Thyroid gland (tissue), 4 donors: Measurements from ENCODE around the gene CDC20. TPM values are rescaled to one million over a fixed set of nuclear protein-coding genes. Genes with fewer than 3 reads are reported as not detected.
A peak's percentile ranks its signal among the peaks of the same experiment; 100 is the strongest.

ENCODE experiments used
- DNase-seq, 2 donors: peaks; one replicate each; pipeline ENCODE4 v3.0.0-alpha.2; 2019
- H3K27ac ChIP-seq, 3 donors: fragments of 200-600 bp; sonication (generic); 1 replicate in 2 of 3; 2 replicates in 1 of 3; pipeline ENCODE4 v1.5.1; 2016 to 2019; ENCODE audit warnings: mild to moderate bottlenecking in 1 of 3, moderate library complexity in 1 of 3
- H3K27me3 ChIP-seq: fragments of 200-600 bp; sonication (generic); one replicate; pipeline ENCODE4 v1.5.1; 2019
- H3K36me3 ChIP-seq, 2 donors: fragments of 200-600 bp; sonication (generic); one replicate each; pipeline ENCODE4 v1.5.1; 2016 to 2019
- H3K4me1 ChIP-seq, 2 donors: fragments of 200-600 bp; sonication (generic); one replicate each; pipeline ENCODE4 v1.5.1; 2017 to 2019
- H3K4me3 ChIP-seq, 3 donors: fragments of 200-600 bp; sonication (generic); replicated peaks in 1 of 3; 1 replicate in 2 of 3; 2 replicates in 1 of 3; pipeline ENCODE4 v1.5.1; 2016; ENCODE audit warnings: mild to moderate bottlenecking in 1 of 3
- H3K9me3 ChIP-seq: fragments of 200-600 bp; sonication (generic); one replicate; pipeline ENCODE4 v1.5.1; 2017
- POLR2A ChIP-seq, 2 donors: fragments of 450-650 bp; IDR thresholded peaks; one replicate each; pipeline ENCODE4 v1.6.1; 2017; ENCODE audit warnings: antibody characterized with exemption in 2 of 2, mild to moderate bottlenecking in 2 of 2, moderate library complexity in 1 of 2
- WGBS, 2 donors: methylation state at CpG; one replicate each; pipeline ENCODE4 v1.1.5; 2017; 5-methylcytosine and 5-hydroxymethylcytosine counted together
- intact Hi-C: fragments of 100-400 bp; cut with DNase I; formaldehyde crosslinking; loops from one replicate; pipeline ENCODE4 v1.15.1; 2023
- total RNA-seq, 4 donors: library from RNA; depleted of rRNA; stranded (reverse); fragments of >200 nt; gene quantifications; one replicate each; pipeline ENCODE4 v1.2.3, GENCODE V29; 2016
- TF ChIP-seq, protein P1 (sequence below), 6 experiments: fragments of 200-600 bp in 3 of 6; fragments of 450-650 bp in 3 of 6; sonication (generic) in 3 of 6; IDR thresholded peaks; one replicate each; pipeline ENCODE4 v1.5.1; 2016 to 2019; ENCODE audit warnings: antibody characterized with exemption in 6 of 6, mild to moderate bottlenecking in 2 of 6, inconsistent platforms in 1 of 6, moderate library complexity in 1 of 6

CDC20 gene
- total RNA-seq, 4 donors from 2014 or later, result 0.54 to 3.9 (median 2.2) TPM

DNA sequence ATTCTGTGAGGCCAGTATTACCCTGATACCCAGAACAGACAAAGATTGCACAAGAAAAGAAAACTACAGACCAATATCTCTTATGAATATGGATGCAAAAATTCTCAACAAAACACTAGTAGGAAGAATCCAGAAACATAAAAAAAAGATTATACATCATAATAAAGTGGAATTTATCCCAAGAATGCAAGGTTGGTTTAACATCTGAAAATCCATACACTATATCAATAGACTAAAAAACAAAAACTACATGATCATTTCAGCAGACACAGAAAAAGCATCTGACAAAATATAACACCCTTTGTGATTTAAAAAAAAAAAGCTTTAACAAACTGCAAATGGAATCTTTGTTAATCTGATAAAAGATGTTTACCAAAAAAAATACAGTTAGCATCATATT lies 33.4 kb upstream of the CDC20 start:
- H3K9me3 ChIP-seq, result no peaks in the 10 kb centered on the region
- no peak overlapping the region for H3K27ac ChIP-seq
- intact Hi-C loops, result no loop called here
- DNase-seq, result no peak
- peaks cover 0 to 3% of the 10 kb centered on the region in 2 donors for H3K36me3 ChIP-seq
- no peaks in the 10 kb centered on the region for H3K27me3 ChIP-seq
- peaks cover 2 to 7% of the 10 kb centered on the region in 2 donors for H3K4me1 ChIP-seq
- H3K4me3 ChIP-seq, result no peak overlapping the region
- TF ChIP-seq, protein P1, sequence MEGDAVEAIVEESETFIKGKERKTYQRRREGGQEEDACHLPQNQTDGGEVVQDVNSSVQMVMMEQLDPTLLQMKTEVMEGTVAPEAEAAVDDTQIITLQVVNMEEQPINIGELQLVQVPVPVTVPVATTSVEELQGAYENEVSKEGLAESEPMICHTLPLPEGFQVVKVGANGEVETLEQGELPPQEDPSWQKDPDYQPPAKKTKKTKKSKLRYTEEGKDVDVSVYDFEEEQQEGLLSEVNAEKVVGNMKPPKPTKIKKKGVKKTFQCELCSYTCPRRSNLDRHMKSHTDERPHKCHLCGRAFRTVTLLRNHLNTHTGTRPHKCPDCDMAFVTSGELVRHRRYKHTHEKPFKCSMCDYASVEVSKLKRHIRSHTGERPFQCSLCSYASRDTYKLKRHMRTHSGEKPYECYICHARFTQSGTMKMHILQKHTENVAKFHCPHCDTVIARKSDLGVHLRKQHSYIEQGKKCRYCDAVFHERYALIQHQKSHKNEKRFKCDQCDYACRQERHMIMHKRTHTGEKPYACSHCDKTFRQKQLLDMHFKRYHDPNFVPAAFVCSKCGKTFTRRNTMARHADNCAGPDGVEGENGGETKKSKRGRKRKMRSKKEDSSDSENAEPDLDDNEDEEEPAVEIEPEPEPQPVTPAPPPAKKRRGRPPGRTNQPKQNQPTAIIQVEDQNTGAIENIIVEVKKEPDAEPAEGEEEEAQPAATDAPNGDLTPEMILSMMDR (IDR thresholded peaks at IDR 0.05), result no peak
- TF ChIP-seq POLR2A (IDR thresholded peaks at IDR 0.05), result no peak

DNA sequence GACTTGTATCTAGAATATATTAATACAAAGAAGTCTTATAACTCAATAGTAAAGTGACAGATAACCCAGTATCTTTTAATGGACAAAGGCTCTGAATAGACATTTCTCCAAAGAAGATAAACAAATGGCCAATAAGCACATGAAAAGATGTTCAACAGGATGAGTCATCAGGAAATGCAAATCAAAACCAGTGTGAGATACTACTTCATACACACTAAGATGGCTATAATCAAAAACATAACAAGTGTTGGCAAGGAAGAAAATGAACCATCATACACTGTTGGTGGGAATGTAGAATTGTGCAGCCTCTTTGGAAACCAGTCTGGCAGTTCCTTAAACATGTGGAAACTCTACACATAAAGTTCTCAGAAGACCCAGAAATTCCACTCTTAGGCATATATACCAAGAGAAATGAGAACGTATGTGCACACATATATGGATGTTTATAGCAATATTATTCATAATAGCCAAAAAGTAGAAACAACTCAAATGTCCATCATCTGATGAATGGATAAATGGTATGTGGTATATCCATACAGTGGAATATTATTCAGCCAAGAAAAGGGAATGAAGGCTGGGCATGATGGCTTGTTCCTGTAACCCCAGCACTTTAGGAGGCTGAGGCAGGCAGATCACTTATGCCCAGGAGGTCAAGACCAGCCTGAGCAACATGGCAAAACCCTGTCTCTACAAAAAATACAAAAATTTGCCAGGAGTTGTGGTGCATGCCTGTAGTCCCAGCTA lies 31.1 kb upstream of the CDC20 start:
- no peaks in the 10 kb centered on the region for H3K27me3 ChIP-seq
- WGBS, 2 donors, result 96 to 97% methylated on average over 1 of the region's 1 CpG
- peaks cover 0 to under 1% of the 10 kb centered on the region in 2 donors for H3K36me3 ChIP-seq
- no peak overlapping the region for H3K4me3 ChIP-seq
- TF ChIP-seq, protein P1 (IDR thresholded peaks at IDR 0.05), result no peak
- TF ChIP-seq POLR2A (IDR thresholded peaks at IDR 0.05), result no peak
- peaks cover 4 to 14% of the 10 kb centered on the region in 2 donors for H3K4me1 ChIP-seq
- H3K9me3 ChIP-seq, result no peaks in the 10 kb centered on the region
- intact Hi-C loops, result no loop called here
- H3K27ac ChIP-seq, result no peak overlapping the region
- no peak for DNase-seq

DNA sequence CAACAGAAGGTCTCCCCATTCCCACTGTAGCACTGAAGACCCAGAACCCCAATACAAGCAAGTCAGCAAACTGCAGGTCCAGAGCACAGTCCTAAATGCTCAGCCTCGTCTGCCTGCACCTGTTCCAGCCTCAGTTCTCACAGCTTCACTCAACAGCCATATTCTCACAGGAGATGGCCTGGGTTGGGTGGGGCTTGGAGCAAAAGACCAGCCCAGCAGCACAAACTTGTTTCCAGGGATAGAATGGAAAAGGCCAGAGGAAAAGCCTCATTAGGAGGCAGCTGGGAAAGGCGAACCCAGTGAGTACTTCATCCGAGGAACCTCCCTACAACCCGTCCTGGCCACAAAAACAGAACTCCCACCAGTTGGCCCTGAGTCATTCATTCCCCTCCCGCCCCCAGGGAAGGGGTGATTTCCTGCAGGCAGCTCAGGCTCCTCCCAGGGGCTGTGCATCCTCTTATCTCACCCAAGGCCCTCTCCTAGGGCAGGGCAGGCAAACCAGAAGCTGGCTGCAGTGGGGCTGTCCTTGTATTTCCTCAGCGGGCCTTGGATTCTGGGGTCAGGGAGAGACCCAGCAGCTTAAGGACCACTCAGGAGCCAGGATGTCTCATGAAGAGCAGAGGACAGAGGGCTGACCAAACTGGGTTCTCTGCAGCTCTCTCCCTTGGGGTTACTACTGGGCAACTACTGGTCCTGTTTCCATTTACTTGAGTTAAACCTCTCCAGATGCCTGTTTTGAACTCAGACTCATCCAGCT lies 28.6 kb upstream of the CDC20 start:
- no peaks in the 10 kb centered on the region for H3K36me3 ChIP-seq
- intact Hi-C loops, result no loop called here
- H3K4me3 ChIP-seq, result no peak overlapping the region
- TF ChIP-seq, protein P1 (IDR thresholded peaks at IDR 0.05), result no peak
- TF ChIP-seq POLR2A (IDR thresholded peaks at IDR 0.05), result no peak
- H3K9me3 ChIP-seq, result no peaks in the 10 kb centered on the region
- H3K27me3 ChIP-seq, result no peaks in the 10 kb centered on the region
- 35 to 80% methylated on average over 6 of the region's 6 CpGs for WGBS, 2 donors
- DNase-seq, result peak in 1 of 2 donors; percentile 22
- H3K27ac ChIP-seq, result no peak overlapping the region
- peaks cover 4 to 14% of the 10 kb centered on the region in 2 donors for H3K4me1 ChIP-seq

DNA sequence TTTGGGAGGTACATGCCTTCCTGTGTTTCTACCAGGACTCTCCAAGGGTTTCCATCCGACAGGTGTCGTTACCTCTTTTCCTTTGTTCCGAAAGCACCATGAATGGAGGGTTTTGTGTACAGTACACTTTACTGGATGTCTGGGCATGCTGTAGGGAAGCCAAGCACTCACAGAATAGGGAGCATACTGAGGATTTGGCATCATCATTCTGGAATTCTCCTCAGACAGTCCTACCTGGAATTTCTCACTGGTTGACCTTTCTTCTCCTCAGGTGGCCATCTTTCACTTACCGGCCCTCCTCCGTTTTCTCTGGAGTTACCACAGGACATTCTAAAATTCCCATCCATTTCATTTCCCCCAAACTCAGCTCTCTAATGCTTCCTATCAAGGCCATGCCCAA lies 27.1 kb upstream of the CDC20 start:
- H3K9me3 ChIP-seq, result no peaks in the 10 kb centered on the region
- no peaks in the 10 kb centered on the region for H3K27me3 ChIP-seq
- intact Hi-C loops, result no loop called here
- no peak overlapping the region for H3K27ac ChIP-seq
- no peak for TF ChIP-seq POLR2A (IDR thresholded peaks at IDR 0.05)
- TF ChIP-seq, protein P1 (IDR thresholded peaks at IDR 0.05), result no peak
- DNase-seq, result no peak
- WGBS, 2 donors, result 97 to 98% methylated on average over 5 of the region's 5 CpGs
- H3K36me3 ChIP-seq, result no peaks in the 10 kb centered on the region
- H3K4me1 ChIP-seq, result peaks cover 4 to 14% of the 10 kb centered on the region in 2 donors
- no peak overlapping the region for H3K4me3 ChIP-seq
